NT2/D1 (cell line): Measurements from ENCODE around the gene TMEM243.

Experiments
- DNase-seq: peaks from one replicate; pipeline ENCODE4 v3.0.0-alpha.2; 2011; ENCODE audit warnings: low read depth, low spot score
- H3K27me3 ChIP-seq: 2 replicates; pipeline ENCODE4 v1.6.0; 2011; ENCODE audit warnings: mild to moderate bottlenecking; ENCODE audit not compliant: insufficient read length, insufficient read depth
- H3K36me3 ChIP-seq: 2 replicates; pipeline ENCODE4 v1.6.1; 2011; ENCODE audit warnings: mild to moderate bottlenecking, low read length, mixed read lengths; ENCODE audit not compliant: insufficient read depth, insufficient read length
- H3K4me1 ChIP-seq: 2 replicates; pipeline ENCODE4 v1.5.1; 2011; ENCODE audit not compliant: insufficient read depth, insufficient read length
- H3K4me3 ChIP-seq: 2 replicates; pipeline ENCODE4 v1.5.1; 2011; ENCODE audit warnings: low read depth; ENCODE audit not compliant: insufficient read length
- H3K9ac ChIP-seq: 2 replicates; pipeline ENCODE4 v1.6.0; 2011; ENCODE audit warnings: low read depth; ENCODE audit not compliant: insufficient read length
- H3K9me3 ChIP-seq: 2 replicates; pipeline ENCODE4 v1.5.1; 2011; ENCODE audit warnings: mild to moderate bottlenecking, low read length; ENCODE audit not compliant: insufficient read depth
- SUZ12 ChIP-seq: IDR thresholded peaks from 2 replicates; pipeline ENCODE4 v1.6.1; 2011; ENCODE audit not compliant: insufficient read length, insufficient read depth; ENCODE audit errors: extremely low read depth
- YY1 ChIP-seq: IDR thresholded peaks from 2 replicates; pipeline ENCODE4 v1.6.1; 2011; ENCODE audit not compliant: insufficient read length, insufficient read depth
- ZNF274 ChIP-seq: IDR thresholded peaks from 2 replicates; pipeline ENCODE4 v1.6.1; 2011; ENCODE audit warnings: mild to moderate bottlenecking, low read depth, low read length

Gene TMEM243

GRCh38 chr7:87179180-87179579 lies 40.4 kb downstream of the TMEM243 start:
- Histone ChIP-seq H3K4me3 (no peak overlapping the region), H3K9ac (no peak overlapping the region), H3K27me3 (no peaks in the 10 kb centered on the region), H3K36me3 (peaks cover 71% of the 10 kb centered on the region), H3K4me1 (no peaks in the 10 kb centered on the region), H3K9me3 (no peaks in the 10 kb centered on the region)
- TF ChIP-seq SUZ12 (no peak), ZNF274 (no peak), YY1 (no peak)
- no peak for DNase-seq

GRCh38 chr7:87178320-87178719 lies 41.2 kb downstream of the TMEM243 start:
- H3K27me3 ChIP-seq = no peaks in the 10 kb centered on the region
- TF ChIP-seq ZNF274 (no peak), SUZ12 (no peak), YY1 (no peak)
- H3K4me1 ChIP-seq = no peaks in the 10 kb centered on the region
- no peak overlapping the region for H3K4me3 ChIP-seq
- no peaks in the 10 kb centered on the region for H3K9me3 ChIP-seq
- H3K9ac ChIP-seq = no peak overlapping the region
- no peak for DNase-seq
- peaks cover 70% of the 10 kb centered on the region for H3K36me3 ChIP-seq

- no peaks in the 10 kb centered on the region for H3K4me1 ChIP-seq
- no peak overlapping the region for H3K4me3 ChIP-seq
- H3K27me3 ChIP-seq = no peaks in the 10 kb centered on the region
- H3K9me3 ChIP-seq = no peaks in the 10 kb centered on the region
- H3K36me3 ChIP-seq = peaks cover 81% of the 10 kb centered on the region
- no peak for DNase-seq
- no peak for TF ChIP-seq ZNF274
- no peak for TF ChIP-seq SUZ12
- no peak for TF ChIP-seq YY1
- H3K9ac ChIP-seq = no peak overlapping the region
Observed at GRCh38 chr7:87173471-87173870, 46.1 kb downstream of the TMEM243 start.

- no peaks in the 10 kb centered on the region for H3K9me3 ChIP-seq
- no peak overlapping the region for H3K4me3 ChIP-seq
- no peak overlapping the region for H3K9ac ChIP-seq
- H3K36me3 ChIP-seq = peaks cover 88% of the 10 kb centered on the region
- no peak for DNase-seq
- TF ChIP-seq ZNF274 (no peak), YY1 (no peak), SUZ12 (no peak)
- H3K27me3 ChIP-seq = no peaks in the 10 kb centered on the region
- no peaks in the 10 kb centered on the region for H3K4me1 ChIP-seq
Observed at GRCh38 chr7:87171282-87171934, 48.1 kb downstream of the TMEM243 start.

GRCh38 chr7:87170828-87171227 lies 48.7 kb downstream of the TMEM243 start:
- H3K4me3 ChIP-seq = no peak overlapping the region
- DNase-seq = no peak
- no peak overlapping the region for H3K9ac ChIP-seq
- TF ChIP-seq SUZ12 (no peak), YY1 (no peak), ZNF274 (no peak)
- H3K4me1 ChIP-seq = no peaks in the 10 kb centered on the region
- no peaks in the 10 kb centered on the region for H3K27me3 ChIP-seq
- H3K9me3 ChIP-seq = no peaks in the 10 kb centered on the region
- peaks cover 87% of the 10 kb centered on the region for H3K36me3 ChIP-seq

- H3K9ac ChIP-seq = no peak overlapping the region
- TF ChIP-seq YY1 (no peak), ZNF274 (no peak), SUZ12 (no peak)
- DNase-seq = no peak
- peaks cover 56% of the 10 kb centered on the region for H3K36me3 ChIP-seq
- H3K4me1 ChIP-seq = no peaks in the 10 kb centered on the region
- no peaks in the 10 kb centered on the region for H3K27me3 ChIP-seq
- H3K4me3 ChIP-seq = no peak overlapping the region
- no peaks in the 10 kb centered on the region for H3K9me3 ChIP-seq
Observed at GRCh38 chr7:87164433-87164832, 55.1 kb downstream of the TMEM243 start.

GRCh38 chr7:87159538-87159937 lies 60.0 kb downstream of the TMEM243 start:
- Histone ChIP-seq H3K9ac (no peak overlapping the region), H3K36me3 (peaks cover 25% of the 10 kb centered on the region), H3K27me3 (no peaks in the 10 kb centered on the region), H3K4me1 (no peaks in the 10 kb centered on the region), H3K9me3 (no peaks in the 10 kb centered on the region), H3K4me3 (no peak overlapping the region)
- no peak for DNase-seq
- no peak for TF ChIP-seq SUZ12
- TF ChIP-seq YY1 = no peak
- TF ChIP-seq ZNF274 = no peak

- peaks cover 23% of the 10 kb centered on the region for H3K36me3 ChIP-seq
- DNase-seq = no peak
- no peaks in the 10 kb centered on the region for H3K9me3 ChIP-seq
- no peaks in the 10 kb centered on the region for H3K4me1 ChIP-seq
- no peaks in the 10 kb centered on the region for H3K27me3 ChIP-seq
- H3K4me3 ChIP-seq = no peak overlapping the region
- no peak for TF ChIP-seq ZNF274
- TF ChIP-seq YY1 = no peak
- no peak for TF ChIP-seq SUZ12
- no peak overlapping the region for H3K9ac ChIP-seq
Observed at GRCh38 chr7:87156709-87157108, 62.8 kb downstream of the TMEM243 start.
